B cell (primary cell): ENCODE measurements around the gene CD28. TPM values are rescaled to one million over a fixed set of nuclear protein-coding genes. Genes with fewer than 3 reads are reported as not detected.

ENCODE experiments used
- ATAC-seq: fragments of 200-7000 bp; cut with Tn5 transposase; one replicate; pipeline ENCODE4 v1.10.0; 2021; ENCODE audit warnings: low read depth, mild to moderate bottlenecking, moderate number of reproducible peaks, moderate library complexity
- CTCF ChIA-PET: fragments of 350-600 bp; sonication (Branson Sonifier 250); formaldehyde crosslinking; loops from one replicate; lab custom pipeline; 2021; ENCODE audit warnings: antibody characterized with exemption, inconsistent platforms; lab: Charles Lee
- POLR2A ChIA-PET: fragments of 350-600 bp; sonication (Branson Sonifier 250); formaldehyde crosslinking; loops from one replicate; lab custom pipeline; 2021; ENCODE audit warnings: antibody characterized with exemption; lab: Charles Lee
- DNase-seq: peaks from one replicate; pipeline ENCODE4 v3.0.0; 2013
- H2AFZ ChIP-seq: 2 replicates; pipeline ENCODE4 v1.6.1; 2012; ENCODE audit warnings: mild to moderate bottlenecking, low read depth, low read length; ENCODE audit not compliant: insufficient read depth, poor library complexity, severe bottlenecking
- H3K27ac ChIP-seq, 2 donors: 1 replicate in 1 of 2; 2 replicates in 1 of 2; pipeline ENCODE4 v1.5.1; 2012 to 2013; ENCODE audit warnings: low read length in 2 of 2, mild to moderate bottlenecking in 2 of 2, moderate library complexity in 1 of 2
- H3K27me3 ChIP-seq, 4 experiments: fragments of 200-600 bp in 1 of 4; sonication (generic) in 1 of 4; replicated peaks in 1 of 4; 1 replicate in 2 of 4; 2 replicates in 2 of 4; pipeline versions ENCODE4 v1.6.1 to v1.7.0; 2013 to 2016; ENCODE audit warnings: low read length in 3 of 4, mild to moderate bottlenecking in 2 of 4, mixed read lengths in 1 of 4, moderate library complexity in 1 of 4; ENCODE audit not compliant: insufficient read depth in 4 of 4, control insufficient read depth in 3 of 4; ENCODE audit errors: control extremely low read depth in 1 of 4
- H3K36me3 ChIP-seq, 2 experiments: replicated peaks in 1 of 2; 1 replicate in 1 of 2; 2 replicates in 1 of 2; pipeline versions ENCODE4 v1.6.1 to v1.7.1; 2013; ENCODE audit warnings: low read length in 1 of 2; ENCODE audit not compliant: insufficient read depth in 2 of 2, control insufficient read depth in 1 of 2; ENCODE audit errors: control extremely low read depth in 1 of 2, extremely low read depth in 1 of 2
- H3K4me1 ChIP-seq, 2 donors: fragments of 200-600 bp in 1 of 2; sonication (generic) in 1 of 2; 1 replicate in 1 of 2; 2 replicates in 1 of 2; pipeline versions ENCODE4 v1.5.1 to v1.6.1; 2013 to 2017; ENCODE audit warnings: low read length in 2 of 2; ENCODE audit not compliant: control insufficient read depth in 2 of 2, insufficient read depth in 2 of 2
- H3K4me2 ChIP-seq: replicated peaks from 2 replicates; pipeline ENCODE3; 2012; ENCODE audit warnings: mild to moderate bottlenecking, low read depth, low read length; ENCODE audit not compliant: poor library complexity, severe bottlenecking
- H3K4me3 ChIP-seq, 5 experiments: fragments of 200-600 bp in 1 of 5; sonication (generic) in 1 of 5; 1 replicate in 3 of 5; 2 replicates in 2 of 5; pipeline versions ENCODE4 v1.5.1 to v1.7.0; 2011 to 2016; ENCODE audit warnings: low read length in 4 of 5, mild to moderate bottlenecking in 4 of 5, low read depth in 2 of 5, control low read depth in 1 of 5, moderate library complexity in 1 of 5; ENCODE audit not compliant: insufficient read depth in 1 of 5; ENCODE audit errors: control extremely low read depth in 1 of 5, extremely low read depth in 1 of 5
- H3K79me2 ChIP-seq: fragments of 200-600 bp; sonication (generic); one replicate; pipeline ENCODE4 v1.6.0; 2016; ENCODE audit warnings: low read length; ENCODE audit not compliant: control insufficient read depth, insufficient read depth
- H3K9ac ChIP-seq: fragments of 200-600 bp; sonication (generic); 2 replicates; pipeline ENCODE4 v1.6.1; 2017; ENCODE audit warnings: mild to moderate bottlenecking, low read length, moderate library complexity
- H3K9me3 ChIP-seq, 3 donors: one replicate each; pipeline versions ENCODE4 v1.6.1 to v1.7.1; 2013; ENCODE audit warnings: low read length in 2 of 3; ENCODE audit not compliant: control insufficient read depth in 2 of 3, insufficient read depth in 1 of 3; ENCODE audit errors: control extremely low read depth in 1 of 3
- H4K20me1 ChIP-seq: 2 replicates; pipeline ENCODE4 v1.6.0; 2012; ENCODE audit warnings: mild to moderate bottlenecking, low read length; ENCODE audit not compliant: insufficient read depth, control insufficient read depth, poor library complexity, severe bottlenecking
- H3K27ac Mint-ChIP-seq: one replicate; pipeline ENCODE4 v1.8.0; 2021; ENCODE audit warnings: mixed read lengths
- H3K27me3 Mint-ChIP-seq: one replicate; pipeline ENCODE4 v1.8.0; 2021; ENCODE audit warnings: mixed read lengths
- H3K4me1 Mint-ChIP-seq: one replicate; pipeline ENCODE4 v1.8.0; 2021; ENCODE audit warnings: mixed read lengths
- H3K4me3 Mint-ChIP-seq: one replicate; pipeline ENCODE4 v1.8.0; 2021; ENCODE audit warnings: mixed read lengths
- H3K9me3 Mint-ChIP-seq: one replicate; pipeline ENCODE4 v1.8.0; 2022; ENCODE audit warnings: mixed read lengths; ENCODE audit not compliant: insufficient read depth
- CTCF ChIP-seq: fragments of 200-600 bp; IDR thresholded peaks from one replicate; pipeline ENCODE4 v1.8.0; 2022; ENCODE audit warnings: antibody characterized with exemption, mild to moderate bottlenecking
- EZH2 ChIP-seq: IDR thresholded peaks from 2 replicates; pipeline ENCODE4 v1.6.1; 2012; ENCODE audit warnings: borderline replicate concordance, low read depth, mild to moderate bottlenecking, moderate library complexity, low read length; ENCODE audit not compliant: insufficient read depth, poor library complexity, severe bottlenecking
- WGBS: methylation state at CpG from one replicate; pipeline ENCODE4 v1.1.5; 2013; ENCODE audit warnings: missing lambda C conversion rate; ENCODE audit not compliant: insufficient coverage; 5-methylcytosine and 5-hydroxymethylcytosine counted together
- intact Hi-C: fragments of 100-400 bp; cut with micrococcal nuclease; formaldehyde crosslinking; loops from one replicate; pipeline ENCODE4 v1.10.0; 2022
- polyA plus RNA-seq: library from polyadenylated mRNA; depleted of rRNA; stranded (reverse); fragments of >200 nt; gene quantifications from 2 replicates; pipeline ENCODE4 v1.2.3, GENCODE V29; 2012
- total RNA-seq, 2 donors: library from RNA; stranded (reverse); fragments of 120-200 nt in 1 of 2; gene quantifications; 1 replicate in 1 of 2; 2 replicates in 1 of 2; pipeline versions ENCODE4 v1.2.3 to v1.2.4, GENCODE V29; 2013 to 2022

Gene CD28
- total and polyA plus RNA-seq, 2 donors (not counting 1 experiment from before 2014, with no cell fraction given) = 0.18 to 0.37 TPM

GRCh38 chr2:203763241-203763937 lies 57.0 kb downstream of the CD28 start:
- peaks cover 0 to 6% (median 2%) of the 10 kb centered on the region in 4 experiments for H3K27me3 ChIP-seq
- no peak overlapping the region for H3K4me3 ChIP-seq
- no CpG with 5 or more reads among the region's 1 CpG for WGBS
- TF ChIP-seq CTCF (no peak), EZH2 (no peak)
- no peaks in the 10 kb centered on the region for H4K20me1 ChIP-seq
- Mint-ChIP-seq H3K4me1 (no peaks in the 10 kb centered on the region), H3K4me3 (no peak overlapping the region), H3K9me3 (peaks cover 2% of the 10 kb centered on the region), H3K27ac (no peak overlapping the region), H3K27me3 (peaks cover 45% of the 10 kb centered on the region)
- H3K9me3 ChIP-seq = peaks cover 0 to 10% (median 0%) of the 10 kb centered on the region in 3 donors
- ATAC-seq (no peak), DNase-seq (no peak)
- no peak overlapping the region for H3K4me2 ChIP-seq
- H3K79me2 ChIP-seq = no peaks in the 10 kb centered on the region
- H2AFZ ChIP-seq = no peak overlapping the region
- H3K4me1 ChIP-seq = no peaks in the 10 kb centered on the region
- no peaks in the 10 kb centered on the region for H3K36me3 ChIP-seq
- no peak overlapping the region for H3K9ac ChIP-seq
- intact Hi-C loops = no loop called here
- no peak overlapping the region for H3K27ac ChIP-seq
- ChIA-PET POLR2A (no interaction called here), CTCF (no interaction called here)

DNA sequence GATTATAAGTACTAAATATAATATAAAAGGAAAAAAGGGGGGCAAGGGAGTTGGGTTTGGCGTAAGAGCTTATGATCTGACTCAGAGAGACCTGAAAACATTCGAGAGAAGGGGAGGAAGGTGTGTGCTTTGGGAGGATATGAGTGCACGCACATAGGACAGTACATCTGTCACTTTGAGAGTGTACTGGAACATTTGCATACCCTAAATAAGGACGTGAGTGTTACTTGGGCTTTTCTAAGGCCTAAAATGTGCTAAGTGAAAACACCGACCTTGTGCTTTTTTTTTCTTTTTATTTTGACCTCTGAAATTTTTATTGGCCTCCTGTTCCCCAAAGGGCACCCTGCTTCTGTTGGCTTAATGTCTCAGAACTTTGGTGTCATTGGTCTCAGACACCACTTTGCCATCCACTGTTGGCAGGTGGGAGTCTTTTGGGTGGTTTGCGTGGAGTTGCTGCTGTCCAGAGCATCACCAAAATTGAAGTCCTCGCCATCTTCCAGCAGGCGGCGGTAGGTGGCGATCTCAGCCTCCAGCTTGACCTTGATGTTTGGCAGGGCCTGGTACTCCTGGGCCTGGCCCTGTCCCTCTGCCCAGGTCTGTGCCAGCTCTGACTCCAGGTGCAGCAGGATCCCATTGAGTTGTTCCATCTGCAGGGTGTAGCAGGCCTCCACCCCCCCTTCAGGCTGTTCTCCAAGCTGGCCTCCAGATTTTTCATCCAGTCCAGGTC lies 57.7 kb downstream of the CD28 start:
- TF ChIP-seq CTCF (no peak), EZH2 (no peak)
- H3K9me3 Mint-ChIP-seq = peaks cover 2% of the 10 kb centered on the region
- H3K27ac Mint-ChIP-seq = no peak overlapping the region
- Histone ChIP-seq H3K79me2 (no peaks in the 10 kb centered on the region), H3K4me1 (no peaks in the 10 kb centered on the region), H3K9ac (no peak overlapping the region), H3K36me3 (no peaks in the 10 kb centered on the region), H3K4me2 (no peak overlapping the region), H3K9me3 (peaks cover 0 to 8% (median 0%) of the 10 kb centered on the region in 3 donors), H3K27ac (no peak overlapping the region), H2AFZ (no peak overlapping the region), H3K4me3 (no peak overlapping the region), H3K27me3 (peaks cover 0 to 6% (median 2%) of the 10 kb centered on the region in 4 experiments), H4K20me1 (no peaks in the 10 kb centered on the region)
- intact Hi-C loops = no loop called here
- ATAC-seq (no peak), DNase-seq (no peak)
- WGBS = 77% methylated on average over 8 of the region's 10 CpGs
- CTCF ChIA-PET = no interaction called here
- no peak overlapping the region for H3K4me3 Mint-ChIP-seq
- H3K4me1 Mint-ChIP-seq = no peaks in the 10 kb centered on the region
- POLR2A ChIA-PET = no interaction called here
- H3K27me3 Mint-ChIP-seq = peaks cover 45% of the 10 kb centered on the region
